Heart left ventricle (tissue), 16 donors: ENCODE results near the gene LNPEP. TPM values are rescaled to one million over a fixed set of nuclear protein-coding genes. Genes with fewer than 3 reads are reported as not detected.

Experiments used
- ATAC-seq, 4 donors: fragments of 200-7000 bp; cut with Tn5 transposase; one replicate each; pipeline ENCODE4 v1.9.1; 2020 to 2022; ENCODE audit warnings: moderate library complexity in 4 of 4, mild to moderate bottlenecking in 3 of 4, moderate number of reproducible peaks in 1 of 4
- DNase-seq, 5 donors: peaks; one replicate each; pipeline ENCODE4 v3.0.0-alpha.2; 2020
- H3K27ac ChIP-seq, 12 donors: fragments of 200-600 bp; sonication (generic) in 4 of 12; one replicate each; pipeline versions ENCODE4 v1.5.0 to v1.8.0; 2016 to 2022; ENCODE audit warnings: mild to moderate bottlenecking in 2 of 12
- H3K27me3 ChIP-seq, 9 donors: fragments of 200-600 bp; sonication (generic) in 2 of 9; one replicate each; pipeline versions ENCODE4 v1.5.1 to v1.8.0; 2016 to 2022; ENCODE audit warnings: mild to moderate bottlenecking in 3 of 9
- H3K36me3 ChIP-seq, 9 donors: fragments of 200-600 bp; sonication (generic) in 2 of 9; one replicate each; pipeline versions ENCODE4 v1.5.0 to v1.8.0; 2018 to 2022; ENCODE audit warnings: mild to moderate bottlenecking in 2 of 9
- H3K4me1 ChIP-seq, 12 donors: fragments of 200-600 bp; sonication (generic) in 4 of 12; one replicate each; pipeline versions ENCODE4 v1.5.0 to v1.8.0; 2016 to 2022; ENCODE audit warnings: mild to moderate bottlenecking in 3 of 12
- H3K4me3 ChIP-seq, 12 donors: fragments of 200-600 bp; sonication (generic) in 4 of 12; one replicate each; pipeline versions ENCODE4 v1.5.0 to v1.8.0; 2017 to 2022; ENCODE audit warnings: mild to moderate bottlenecking in 9 of 12, moderate library complexity in 4 of 12
- H3K9me3 ChIP-seq, 12 donors: fragments of 200-600 bp; sonication (generic) in 4 of 12; one replicate each; pipeline versions ENCODE4 v1.5.0 to v1.8.0; 2016 to 2022; ENCODE audit warnings: mild to moderate bottlenecking in 1 of 12
- CTCF ChIP-seq, 12 donors: fragments of 200-600 bp; sonication (generic) in 4 of 12; IDR thresholded peaks; one replicate each; pipeline versions ENCODE4 v1.5.0 to v1.8.0; 2018 to 2022; ENCODE audit warnings: antibody characterized with exemption in 12 of 12, mild to moderate bottlenecking in 5 of 12
- POLR2A ChIP-seq, 2 donors: fragments of 450-650 bp; IDR thresholded peaks; one replicate each; pipeline ENCODE4 v1.6.1; 2017; ENCODE audit warnings: antibody characterized with exemption in 2 of 2, mild to moderate bottlenecking in 2 of 2, moderate library complexity in 2 of 2
- WGBS, 4 donors: extraction: QIAGEN DNeasy Blood & Tissue Kit in 2 of 4; methylation state at CpG; one replicate each; pipeline versions ENCODE4 v1.1.5 to v1.1.7; 2013 to 2018; 5-methylcytosine and 5-hydroxymethylcytosine counted together
- intact Hi-C, 10 donors: fragments of 100-400 bp; cut with DNase I; formaldehyde crosslinking; loops; one replicate each; pipeline versions ENCODE4 v1.11.1 to v1.14.2; 2022
- polyA plus RNA-seq, 2 donors: library from polyadenylated mRNA; stranded (reverse); fragments of 200-250 nt; gene quantifications; one replicate each; pipeline ENCODE4 v1.2.3, GENCODE V29; 2013
- total RNA-seq, 9 donors: library from RNA; depleted of rRNA in 2 of 9; stranded (reverse); fragments of >200 nt in 2 of 9; fragmentation: NEBNext Ultra II Directional in 3 of 9; extraction: Animal tissue kit (Norgen Biotek cat#: 25700) in 3 of 9; gene quantifications; one replicate each; pipeline versions ENCODE4 v1.1.0 to v1.2.4, GENCODE V29; 2016 to 2023
- donor health status: ischemic (EF 13 %, LVEDD 7.1; RV severe dilation, severe dysfunction).
- donor health status: healthy with polysubstance abuse.
- donor health status: DM: no; HTN: yes; CAD: no.
- donor health status: DM: no; HTN: no; CAD: no.
- donor health status: ischemic (EF 25% LVEDD 6.9; RV normal size, moderate dysfunction).
- donor health status: ischemic (EF 25% LVEDD 5.7; RV mildly dilated, moderate dysfunction).
- donor health status: healthy.
- donor health status: DM: yes; HTN: yes; CAD: no.
- donor health status: ischemic (EF 35%, LVEDD 5.7; RV mildly dilated, moderate dysfunction).
- donor health status: nonischemic (EF 11% LVEDD 7.7; RV severe dilation, severe dysfunction).
- donor health status: DM: yes; HTN: yes; CAD: no.
- donor health status: PGD.
- donor health status: ischemic (EF 29% LVEDD 5.4; RV normal size, mild dysfunction).
- donor health status: nonischemic (EF 23%, LVEDD 6.1; RV moderate dilation, normal function).

Gene LNPEP
- total and polyA plus RNA-seq, 11 donors, result 8.6 to 82.2 (median 53.1) TPM

DNA sequence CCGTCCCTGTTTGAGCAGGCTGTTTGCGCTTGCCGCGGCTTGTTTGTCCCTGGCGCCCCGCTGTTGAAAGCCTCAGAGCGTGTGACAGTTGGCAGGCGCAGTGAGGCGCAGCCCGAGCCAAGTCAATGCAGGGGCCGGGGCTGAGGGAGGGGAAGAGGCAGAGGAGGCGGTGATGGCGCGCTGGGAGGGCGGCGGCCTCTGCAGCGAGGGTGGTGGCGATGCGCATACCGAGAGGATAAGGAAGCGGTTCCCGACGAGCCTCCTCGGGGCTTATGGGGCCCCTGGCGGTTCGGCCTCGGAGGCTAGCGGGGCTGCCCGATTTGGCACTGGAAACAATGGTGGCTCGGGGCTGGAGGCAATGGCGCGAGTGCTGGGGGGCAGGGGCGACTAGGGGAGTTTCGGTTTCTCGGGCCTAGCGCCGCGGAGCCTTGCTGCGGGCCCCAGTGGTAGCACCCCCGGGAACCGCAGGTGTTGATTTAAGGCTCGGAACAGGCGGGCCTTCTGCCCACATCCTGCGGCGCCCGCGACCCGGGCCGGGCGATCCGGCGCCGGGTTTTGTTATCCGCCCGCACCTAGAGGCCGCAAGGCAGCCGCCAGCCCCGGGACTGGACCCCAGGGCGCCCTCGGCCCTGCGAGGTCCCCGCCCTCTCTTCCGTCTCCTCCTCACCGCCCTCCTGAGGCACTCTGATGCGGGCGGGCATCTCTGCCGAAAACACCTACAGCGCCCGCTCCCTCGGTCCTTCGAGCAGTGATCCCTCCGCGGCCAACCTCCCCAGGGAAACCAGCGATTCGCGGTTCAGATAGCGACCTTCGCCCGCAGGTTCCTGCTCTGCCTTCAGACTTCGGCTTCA, 947 bp upstream of the LNPEP start:
- intact Hi-C loops, result loop anchor here in 7 of 10 donors (1.0 to 10.0 kb wide), 10 partner anchors 32 to 273 kb away; partner anchors contain the start of genes ERAP2 (in 5 of the 7), ERAP1 (in 2 of the 7), CAST (in 1 of the 7) and RIOK2 (in 1 of the 7)
- H3K27me3 ChIP-seq, result no peaks in the 10 kb centered on the region
- no peaks in the 10 kb centered on the region for H3K36me3 ChIP-seq
- no peaks in the 10 kb centered on the region for H3K9me3 ChIP-seq
- peak overlapping the region; percentile 89 to 99 (median 97) for H3K27ac ChIP-seq
- TF ChIP-seq CTCF (IDR thresholded peaks at IDR 0.05) (peak in 2 of 12 donors; percentile 5 to 7), POLR2A (IDR thresholded peaks at IDR 0.05) (peak in 1 of 2 donors; percentile 44)
- peaks cover 0 to 64% (median 40%) of the 10 kb centered on the region in 12 donors for H3K4me1 ChIP-seq
- peak overlapping the region; percentile 60 to 92 (median 84) for H3K4me3 ChIP-seq
- peak; percentile 83 to 89 (median 88) for ATAC-seq
- peak; percentile 90 to 96 (median 94) for DNase-seq
- 0 to 1% (median 0%) methylated on average over 54 to 80 of the region's 80 CpGs for WGBS, 4 donors

DNA sequence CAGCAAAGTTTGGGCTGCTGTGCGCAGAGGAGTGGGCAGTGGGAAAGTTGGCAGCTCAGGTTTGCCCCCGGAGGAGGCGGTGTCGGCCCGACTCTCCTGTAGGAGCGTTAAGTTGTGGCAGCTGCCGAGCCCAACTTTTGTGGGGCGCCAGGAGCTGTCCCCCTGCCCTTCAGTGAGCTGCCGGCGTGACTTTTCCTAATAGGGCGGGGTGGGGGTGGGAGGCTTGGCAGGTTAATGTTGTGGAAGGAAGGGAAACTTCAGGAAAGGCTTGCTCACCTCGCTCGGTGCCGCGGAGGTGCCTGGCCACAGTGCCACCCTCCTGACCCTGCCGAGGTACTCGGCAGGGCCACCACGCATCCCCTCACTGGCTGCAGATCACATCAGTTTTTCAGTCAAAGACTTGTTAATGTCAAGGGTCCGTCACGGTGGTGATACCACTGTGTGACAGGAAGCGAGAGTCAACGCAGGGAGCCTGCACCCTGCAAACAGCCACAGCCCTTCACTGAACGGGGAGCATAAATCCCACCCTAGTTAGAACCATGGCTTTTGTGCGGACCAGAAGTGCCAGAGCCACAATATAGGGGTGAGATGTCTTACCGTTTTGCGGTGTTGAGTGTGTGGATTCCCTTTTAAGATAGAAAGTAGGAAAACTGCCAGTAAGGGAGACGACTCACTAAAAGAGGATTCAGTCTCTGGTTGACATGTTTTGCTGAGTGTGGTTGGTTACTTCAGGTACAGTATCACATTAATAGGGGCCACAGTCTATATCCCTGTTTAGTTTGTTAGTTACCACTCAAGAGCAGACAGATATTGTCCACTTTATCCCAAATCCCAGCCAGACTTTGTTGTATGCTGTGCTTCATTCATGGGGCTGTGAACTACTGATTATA, 796 bp downstream of the LNPEP start:
- DNase-seq, result peak; percentile 33 to 68 (median 50)
- intact Hi-C loops, result loop anchor here in 5 of 10 donors (2.0 to 10.0 kb wide), 7 partner anchors 32 to 246 kb away; partner anchors contain the start of genes ERAP2 (in 3 of the 5), ERAP1 (in 2 of the 5) and RIOK2 (in 1 of the 5)
- H3K4me1 ChIP-seq, result peaks cover 0 to 62% (median 48%) of the 10 kb centered on the region in 12 donors
- no peak for TF ChIP-seq POLR2A (IDR thresholded peaks at IDR 0.05)
- TF ChIP-seq CTCF (IDR thresholded peaks at IDR 0.05), result peak in 1 of 12 donors; percentile 14
- H3K36me3 ChIP-seq, result no peaks in the 10 kb centered on the region
- peak in 2 of 4 donors; percentile 0 to 3 for ATAC-seq
- 0 to 2% (median 0%) methylated on average over 9 to 27 of the region's 27 CpGs for WGBS, 4 donors
- H3K4me3 ChIP-seq, result peak overlapping the region; percentile 60 to 92 (median 84)
- H3K27ac ChIP-seq, result peak overlapping the region; percentile 89 to 99 (median 97)
- H3K9me3 ChIP-seq, result no peaks in the 10 kb centered on the region
- no peaks in the 10 kb centered on the region for H3K27me3 ChIP-seq

DNA sequence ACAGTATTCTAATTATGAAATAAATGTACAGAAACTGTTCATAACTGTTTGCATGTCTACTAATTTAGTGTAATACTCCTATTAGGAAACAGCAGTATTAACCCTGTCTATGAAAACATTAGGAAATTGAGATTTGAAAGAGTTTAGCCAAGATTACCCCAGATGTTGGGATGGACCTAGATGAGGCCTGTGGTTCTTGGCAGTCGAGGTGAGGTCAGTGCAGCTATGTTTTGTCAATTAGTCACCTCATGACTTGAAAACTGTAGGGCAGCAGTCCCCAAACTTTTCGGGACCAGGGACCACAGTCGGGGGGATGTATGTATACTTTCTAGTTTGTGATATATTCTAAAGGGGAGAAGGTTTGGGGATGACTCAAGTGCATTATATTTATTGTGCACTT, 4.7 kb downstream of the LNPEP start:
- intact Hi-C loops, result no loop called here
- no peaks in the 10 kb centered on the region for H3K9me3 ChIP-seq
- H3K27me3 ChIP-seq, result no peaks in the 10 kb centered on the region
- peaks cover 0 to 45% (median 31%) of the 10 kb centered on the region in 12 donors for H3K4me1 ChIP-seq
- no peak overlapping the region for H3K27ac ChIP-seq
- H3K36me3 ChIP-seq, result no peaks in the 10 kb centered on the region
- TF ChIP-seq POLR2A (IDR thresholded peaks at IDR 0.05), result no peak
- no peak for TF ChIP-seq CTCF (IDR thresholded peaks at IDR 0.05)
- no peak overlapping the region for H3K4me3 ChIP-seq
- ATAC-seq, result no peak
- WGBS, 4 donors, result 65 to 83% (median 73%) methylated on average over 3 of the region's 3 CpGs
- no peak for DNase-seq
